Activated naive CD4-positive, alpha-beta T cell (primary cell): ENCODE data around the gene RTN4RL1.

Experiments used
- DNase-seq, 4 experiments: peaks; one replicate each; lab custom pipeline; 2025; lab: John Stamatoyannopoulos, UW

RTN4RL1 gene

DNA sequence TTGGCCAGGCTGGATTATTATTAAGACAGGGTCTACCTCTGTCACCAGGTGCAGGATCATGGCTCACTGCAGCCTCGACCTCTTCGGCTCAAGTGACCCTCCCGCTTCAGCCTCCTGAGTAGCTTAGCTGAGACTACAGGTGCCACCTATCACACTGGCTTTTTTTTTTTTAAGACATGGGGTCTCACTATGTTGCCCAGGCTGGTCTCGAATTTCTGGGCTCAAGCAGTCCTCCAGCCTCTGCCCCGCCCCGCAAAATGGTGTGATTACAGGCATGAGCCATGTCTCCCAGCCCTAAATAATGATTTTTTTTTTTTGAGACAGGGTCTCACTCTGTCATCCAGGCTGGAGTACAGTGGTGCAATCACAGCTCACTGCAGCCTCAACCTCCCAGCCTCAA lies 22.5 kb upstream of the RTN4RL1 start:
- no peak for DNase-seq

DNA sequence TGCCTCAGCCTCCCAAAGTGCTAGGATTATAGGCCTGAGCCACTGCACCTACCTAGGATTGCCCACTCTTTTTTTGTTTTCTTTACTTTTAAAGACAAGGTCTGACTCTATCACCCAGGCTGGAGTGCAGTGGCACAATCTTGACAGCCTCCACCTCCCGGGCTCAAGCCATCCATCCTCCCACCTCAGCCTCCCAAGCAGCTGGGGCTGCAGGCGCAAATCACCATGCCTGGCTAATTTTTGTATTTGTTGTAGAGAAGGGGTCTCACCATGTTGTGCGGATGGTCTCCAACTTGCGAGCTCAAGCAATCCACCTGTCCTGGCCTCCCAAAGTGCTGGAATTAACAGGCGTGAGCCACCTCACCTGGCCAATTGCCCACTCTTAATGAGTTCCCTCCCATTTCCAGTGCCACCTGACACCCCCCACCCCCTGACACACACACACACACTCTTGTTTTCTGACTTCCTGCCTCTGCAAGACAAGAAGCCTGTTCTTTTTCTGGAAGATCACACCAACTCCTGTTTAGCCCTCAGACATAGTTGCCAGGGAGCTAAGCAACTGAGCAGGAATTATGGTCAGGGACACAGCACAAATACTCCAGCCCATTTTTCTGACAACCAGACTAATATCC lies 19.2 kb upstream of the RTN4RL1 start:
- no peak for DNase-seq

DNA sequence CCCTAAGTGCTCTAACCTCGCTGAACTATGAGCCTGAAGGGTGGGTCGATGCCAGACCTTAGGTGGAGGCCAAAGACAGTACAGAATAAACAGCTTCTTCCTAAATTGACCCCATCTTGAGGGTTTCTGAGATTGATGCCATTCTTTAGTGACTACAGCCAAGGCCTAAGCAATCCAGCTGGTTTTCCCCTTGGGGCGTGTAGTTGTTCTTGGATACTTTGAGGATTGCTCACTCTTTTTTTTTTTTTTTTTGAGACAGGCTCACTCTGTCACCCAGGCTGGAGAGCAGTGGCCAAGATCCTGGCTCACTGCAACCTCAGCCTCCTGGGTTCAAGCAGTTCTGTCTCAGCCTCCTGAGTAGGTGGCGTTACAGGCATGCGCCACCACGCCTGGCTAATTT lies 18.7 kb upstream of the RTN4RL1 start:
- no peak for DNase-seq

DNA sequence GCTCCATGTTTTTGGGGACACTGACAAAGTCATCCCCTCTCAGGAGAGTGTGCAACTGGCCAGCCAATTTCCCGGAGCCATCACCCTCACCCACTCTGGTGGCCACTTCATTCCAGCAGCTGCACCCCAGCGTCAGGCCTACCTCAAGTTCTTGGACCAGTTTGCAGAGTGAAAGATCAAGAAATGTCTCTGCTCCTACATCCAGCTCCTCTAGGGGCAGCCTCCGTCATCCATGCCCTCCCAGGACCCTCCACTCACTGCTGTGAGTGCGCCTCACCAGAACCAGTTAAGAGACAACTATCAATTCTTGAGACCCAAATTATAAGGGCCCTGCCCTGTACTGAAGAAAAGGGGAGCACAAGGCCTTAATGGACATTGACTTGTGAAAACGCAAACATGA lies 17.8 kb upstream of the RTN4RL1 start:
- no peak for DNase-seq

DNA sequence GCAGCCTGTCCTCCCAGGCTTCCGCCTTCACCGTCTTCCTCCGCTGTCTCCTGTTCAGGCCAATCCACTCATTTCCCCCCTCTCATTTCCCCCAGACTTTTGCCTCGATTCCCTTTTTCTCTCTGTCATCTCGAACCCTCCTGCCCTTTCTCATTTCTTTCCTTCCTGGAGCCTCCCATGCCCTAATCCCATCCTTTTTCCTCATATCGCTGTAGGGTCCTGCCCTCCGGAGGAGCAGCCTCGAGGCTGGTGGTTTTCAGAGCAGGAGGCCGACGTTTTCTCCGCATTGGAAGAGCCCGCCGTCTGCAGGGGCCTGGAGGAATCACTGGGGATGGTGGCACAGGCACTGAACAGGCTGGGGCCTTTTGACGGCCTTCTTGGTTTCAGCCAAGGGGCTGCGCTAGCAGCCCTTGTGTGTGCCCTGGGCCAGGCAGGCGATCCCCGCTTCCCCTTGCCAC lies 17.3 kb upstream of the RTN4RL1 start:
- DNase-seq, result no peak

DNA sequence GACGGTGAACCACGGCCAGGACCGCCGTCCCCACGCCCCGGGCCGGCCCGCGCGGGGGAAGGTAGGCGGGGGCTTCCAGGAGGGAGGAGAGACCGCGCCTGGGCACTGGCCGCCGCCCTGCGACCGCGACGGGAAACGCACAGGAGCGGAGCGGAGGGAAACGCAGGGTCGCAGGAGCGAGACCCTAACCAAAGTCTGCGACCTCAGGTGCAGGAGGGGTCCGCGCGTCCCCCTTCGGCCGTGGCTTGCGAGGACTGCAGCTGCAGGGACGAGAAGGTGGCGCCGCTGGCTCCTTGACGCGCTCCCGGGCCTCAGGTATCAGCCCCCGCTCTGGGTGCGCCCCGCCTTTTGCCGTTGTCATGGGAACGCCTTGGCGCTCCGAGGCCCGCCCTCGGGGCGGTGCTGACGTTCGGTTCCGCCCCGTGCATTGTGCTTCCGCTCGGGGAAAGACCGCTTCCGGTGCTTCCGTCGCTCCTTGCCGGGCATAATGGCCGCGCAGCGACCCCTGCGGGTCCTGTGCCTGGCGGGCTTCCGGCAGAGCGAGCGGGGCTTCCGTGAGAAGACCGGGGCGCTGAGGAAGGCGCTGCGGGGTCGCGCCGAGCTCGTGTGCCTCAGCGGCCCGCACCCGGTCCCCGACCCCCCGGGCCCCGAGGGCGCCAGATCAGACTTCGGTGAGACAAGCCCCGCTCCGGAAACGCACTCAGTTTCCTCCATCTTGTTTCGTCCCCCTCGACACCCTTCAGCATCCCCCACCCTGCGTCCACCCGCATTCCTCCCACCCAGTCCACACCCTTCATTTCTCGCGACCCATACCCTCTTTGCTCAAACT lies 16.6 kb upstream of the RTN4RL1 start, which contains the start of gene OVCA2:
OVCA2 (plus strand) TSS at position 462 of the 829 bp plus-strand sequence; CDS start at position 488, 26 bp downstream.
- peak; percentile 92 to 97 (median 94) for DNase-seq

DNA sequence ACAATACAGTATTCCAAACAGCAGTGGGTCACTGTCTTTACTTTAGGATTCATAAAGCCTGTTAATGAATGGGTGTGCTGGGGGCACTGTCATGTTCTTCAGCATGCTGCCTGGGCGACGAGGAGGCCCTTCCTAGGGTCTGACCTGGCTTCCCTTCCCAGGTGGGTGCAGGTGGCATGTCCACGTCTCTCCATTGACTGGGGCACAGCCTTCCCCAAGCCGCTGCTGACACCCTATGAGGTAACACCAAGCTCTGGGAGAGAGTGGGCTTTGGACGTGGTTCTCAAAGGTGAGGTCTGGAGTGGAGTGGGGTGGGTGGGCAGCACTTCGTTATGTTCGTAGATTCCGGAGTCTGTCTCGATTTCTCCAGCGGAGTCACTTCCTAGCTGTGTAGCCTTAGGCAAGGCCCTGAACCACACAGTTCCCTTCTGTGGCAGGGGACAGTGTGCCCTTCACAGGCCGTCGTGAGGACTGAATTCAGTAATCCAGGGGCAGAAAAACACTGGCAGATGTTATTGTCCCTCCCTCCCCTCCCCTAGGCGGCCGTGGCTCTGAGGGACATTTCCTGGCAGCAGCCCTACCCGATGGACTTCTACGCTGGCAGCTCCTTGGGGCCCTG lies 15.9 kb upstream of the RTN4RL1 start:
- no peak for DNase-seq

DNA sequence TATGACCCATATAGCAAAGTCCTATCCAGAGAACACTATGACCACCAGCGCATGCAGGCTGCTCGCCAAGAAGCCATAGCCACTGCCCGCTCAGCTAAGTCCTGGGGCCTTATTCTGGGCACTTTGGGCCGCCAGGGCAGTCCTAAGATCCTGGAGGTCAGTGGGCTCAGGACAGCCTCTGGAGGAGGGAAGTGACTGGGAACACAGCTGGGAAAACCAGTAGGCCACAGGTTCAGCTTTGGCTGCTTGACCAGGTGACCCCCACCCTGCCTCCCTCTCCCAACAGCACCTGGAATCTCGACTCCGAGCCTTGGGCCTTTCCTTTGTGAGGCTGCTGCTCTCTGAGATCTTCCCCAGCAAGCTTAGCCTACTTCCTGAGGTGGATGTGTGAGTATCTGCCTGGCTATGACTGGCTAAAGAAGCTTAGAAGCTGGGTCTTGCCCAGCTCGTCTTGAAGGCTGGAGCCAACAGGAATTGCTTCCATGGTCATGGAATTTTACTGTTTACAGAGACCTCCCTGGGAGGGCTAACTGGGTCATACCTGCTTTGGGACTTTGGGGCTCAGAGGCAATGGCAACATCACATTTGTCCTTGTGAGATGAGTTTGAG lies 15.2 kb upstream of the RTN4RL1 start:
- DNase-seq, result no peak

DNA sequence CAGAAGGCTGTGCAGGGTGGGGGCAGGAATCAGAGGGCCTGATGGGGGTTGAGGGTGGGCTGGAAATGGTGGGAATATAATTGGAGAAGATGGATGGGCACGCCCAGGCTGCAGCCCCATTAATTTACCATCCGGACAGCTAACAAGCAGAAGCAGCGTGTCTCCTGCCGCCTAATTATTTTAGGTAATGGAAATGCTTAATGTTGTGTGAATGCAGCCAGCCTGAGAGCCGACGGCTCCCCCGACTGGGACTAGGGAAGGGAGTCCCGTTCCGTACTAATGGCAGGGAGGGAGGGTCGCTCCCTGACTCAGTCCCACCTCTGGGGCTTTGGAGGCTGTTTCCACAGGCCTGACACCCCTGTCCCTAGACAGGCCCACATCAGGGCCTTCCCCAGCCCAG lies 12.0 kb upstream of the RTN4RL1 start:
- DNase-seq, result no peak

DNA sequence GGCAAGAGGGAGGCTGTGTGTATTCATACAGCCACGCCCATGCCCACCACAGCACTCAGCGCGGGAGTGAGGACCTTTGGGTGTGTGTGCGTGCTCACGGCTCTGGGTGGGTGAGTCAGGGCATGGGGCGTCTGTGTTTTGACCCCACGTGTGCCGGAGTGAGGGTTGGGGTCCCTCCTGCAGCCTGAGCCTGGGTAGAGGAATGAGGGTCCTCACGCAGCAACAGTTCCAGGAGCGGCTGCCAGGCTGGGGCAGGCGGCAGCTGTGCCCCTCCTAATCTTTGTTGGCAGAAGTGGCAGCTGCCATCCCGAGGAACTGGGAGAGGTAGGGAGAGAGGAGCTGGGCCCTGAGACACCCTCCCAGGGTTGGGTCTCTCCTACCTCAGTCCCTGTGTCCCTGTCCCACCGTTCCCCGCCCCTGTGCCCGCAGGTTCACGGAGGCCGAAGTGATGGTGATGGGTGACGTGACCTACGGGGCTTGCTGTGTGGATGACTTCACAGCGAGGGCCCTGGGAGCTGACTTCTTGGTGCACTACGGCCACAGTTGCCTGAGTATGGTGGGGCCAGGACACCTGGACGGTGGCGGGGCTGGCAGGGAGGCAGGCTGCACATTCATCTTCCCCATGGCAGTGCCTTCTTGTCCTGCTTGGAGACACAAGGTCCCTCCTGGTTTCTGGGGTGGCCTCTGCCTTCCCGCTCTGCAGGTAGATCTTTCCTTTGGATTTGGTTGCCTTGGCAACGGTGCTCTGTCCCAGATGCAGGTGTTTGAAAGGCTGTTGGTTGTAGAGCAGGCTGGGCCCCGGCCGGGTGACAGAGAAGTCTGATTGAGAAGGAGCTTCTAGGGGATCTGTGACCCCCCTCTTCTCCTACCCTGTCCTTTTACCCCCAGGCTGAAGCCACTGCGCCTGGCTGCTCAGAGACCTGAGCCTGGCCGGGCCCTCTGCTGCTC lies 10.7 kb upstream of the RTN4RL1 start:
- no peak for DNase-seq

DNA sequence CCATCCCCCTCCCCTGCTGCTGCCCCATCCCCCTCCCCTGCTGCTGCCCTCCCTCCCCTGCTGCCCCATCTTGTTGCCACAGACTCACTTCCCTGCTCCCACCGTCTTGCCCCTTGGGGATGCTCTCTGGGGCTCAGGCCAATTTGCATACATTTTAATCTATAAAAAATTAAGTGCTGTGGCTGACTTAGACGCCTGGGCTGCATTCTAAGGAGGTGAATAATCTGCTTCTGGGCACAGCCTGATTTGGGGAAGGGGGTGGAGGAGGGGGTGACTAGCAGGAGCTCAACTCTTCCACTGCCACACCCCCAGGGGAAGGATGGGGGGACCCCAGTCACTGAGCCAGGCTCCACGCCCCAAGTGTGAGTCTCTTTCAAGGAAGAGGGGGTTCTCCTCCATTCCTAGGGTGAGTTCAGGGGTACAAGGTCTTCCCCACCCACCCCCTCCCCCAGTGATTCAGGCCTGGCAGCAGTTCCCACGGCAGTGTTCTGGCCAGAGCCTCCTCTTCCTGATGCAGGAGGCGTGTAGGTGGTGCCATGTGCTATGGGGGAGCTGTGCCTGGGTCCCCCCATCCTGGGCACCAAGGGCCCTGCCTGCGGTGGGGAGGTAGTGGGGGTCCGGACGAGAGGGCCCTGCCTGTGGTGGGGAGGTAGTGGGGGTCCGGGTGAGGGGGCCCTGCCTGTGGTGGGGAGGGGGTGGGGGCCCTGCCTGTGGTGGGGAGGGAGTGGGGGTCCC lies 9.8 kb upstream of the RTN4RL1 start:
- no peak for DNase-seq

DNA sequence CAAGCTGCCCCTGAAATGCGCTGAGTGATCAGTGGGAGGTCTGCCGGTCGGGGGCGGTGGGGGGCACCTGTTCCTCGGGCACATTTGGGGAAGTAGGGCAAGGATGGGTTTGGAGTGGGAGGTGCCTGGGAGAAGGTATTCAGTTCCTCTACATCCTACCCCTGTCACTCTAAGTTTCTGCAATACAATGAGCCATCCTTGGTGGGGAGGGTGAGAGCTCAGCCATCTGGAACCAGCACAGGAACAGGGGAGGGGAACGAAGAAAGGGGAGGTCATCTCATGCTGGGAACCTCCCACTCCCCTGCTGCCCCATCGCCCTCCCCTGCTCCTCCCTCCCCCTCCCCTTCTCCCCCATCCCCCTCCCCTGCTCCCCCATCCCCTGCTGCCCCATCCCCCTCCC lies 9.0 kb upstream of the RTN4RL1 start:
- no peak for DNase-seq

DNA sequence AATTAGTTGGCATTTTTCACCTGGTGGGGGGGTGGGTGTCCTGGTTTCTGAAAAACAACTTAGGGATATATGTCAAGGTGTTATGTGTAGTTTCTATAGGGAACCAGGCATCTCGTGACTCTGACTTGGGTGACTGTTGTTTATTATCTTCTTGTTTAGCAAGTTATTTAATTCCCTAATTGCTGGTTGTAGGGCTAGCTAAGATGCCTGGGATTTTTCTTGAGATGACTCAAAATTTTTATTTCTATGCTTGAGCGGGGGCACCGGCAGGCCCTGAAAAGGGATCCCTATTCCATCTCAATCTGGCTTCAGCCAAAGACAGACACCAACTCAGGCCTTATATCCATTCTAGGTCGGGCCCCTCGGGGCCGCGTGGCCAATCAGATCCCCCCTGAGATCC lies 8.0 kb upstream of the RTN4RL1 start:
- no peak for DNase-seq

DNA sequence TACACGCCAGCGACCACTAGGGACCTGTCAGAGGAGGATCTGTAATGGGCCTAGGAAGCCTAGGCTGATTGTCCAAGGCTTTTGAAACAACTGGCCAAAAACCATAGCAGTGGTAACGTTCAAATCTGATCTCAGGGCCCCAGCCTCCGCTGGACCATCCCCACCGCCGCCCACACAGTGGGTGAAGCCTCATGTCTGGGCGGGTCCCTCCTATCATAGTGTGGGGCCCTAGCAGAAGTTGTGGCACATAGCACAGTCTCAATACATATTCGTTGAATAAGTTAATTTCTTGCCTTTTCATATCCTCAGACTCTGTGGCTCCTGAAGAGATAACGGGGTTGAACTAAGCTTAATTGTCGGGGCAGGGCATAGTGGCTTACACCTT lies 5.6 kb upstream of the RTN4RL1 start:
- no peak for DNase-seq

DNA sequence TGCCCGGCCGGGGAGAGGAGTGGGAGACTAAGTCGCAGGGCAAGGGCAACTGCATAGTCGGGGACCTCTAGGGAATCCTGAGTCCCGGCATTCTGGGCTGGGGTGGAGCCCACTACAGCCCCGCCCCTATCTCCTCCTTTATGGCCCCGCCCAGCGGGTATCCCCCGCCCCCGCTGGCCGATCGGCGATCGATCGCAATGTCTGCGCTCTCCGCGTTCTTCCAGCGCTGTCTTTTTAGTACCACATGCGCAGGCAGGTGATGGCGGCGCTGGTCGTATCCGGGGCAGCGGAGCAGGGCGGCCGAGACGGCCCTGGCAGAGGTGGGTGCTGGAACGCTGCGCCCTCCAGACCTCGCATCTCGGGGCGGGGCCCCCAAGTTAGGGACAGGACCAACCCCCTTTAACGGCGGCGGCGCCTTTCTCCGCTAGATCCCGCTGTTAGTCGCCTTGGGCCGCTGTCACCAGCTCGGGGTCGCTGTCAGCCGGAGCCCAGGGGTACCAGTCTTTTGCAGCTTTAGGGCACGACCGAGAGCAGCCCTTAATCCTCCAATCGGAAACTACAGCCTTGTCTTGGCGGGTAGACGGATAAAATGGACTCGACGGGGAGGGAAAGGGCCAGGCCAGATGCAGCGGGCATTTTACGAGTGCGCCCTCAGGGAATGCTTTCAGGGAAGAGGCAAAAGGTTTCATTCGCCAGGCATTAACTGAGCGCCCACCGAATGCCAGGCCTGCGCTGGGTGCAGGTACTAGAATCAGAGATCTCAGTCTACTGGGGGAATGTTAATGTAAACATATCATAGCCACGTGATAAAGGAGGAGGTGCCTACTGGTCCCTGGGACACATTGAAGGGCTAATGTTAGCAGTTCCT lies 5.0 kb upstream of the RTN4RL1 start, which contains the start of gene DPH1:
DPH1 (plus strand) TSS at position 243 of the 868 bp plus-strand sequence; CDS start at position 260, 17 bp downstream.
- peak; percentile 66 to 82 (median 72) for DNase-seq

DNA sequence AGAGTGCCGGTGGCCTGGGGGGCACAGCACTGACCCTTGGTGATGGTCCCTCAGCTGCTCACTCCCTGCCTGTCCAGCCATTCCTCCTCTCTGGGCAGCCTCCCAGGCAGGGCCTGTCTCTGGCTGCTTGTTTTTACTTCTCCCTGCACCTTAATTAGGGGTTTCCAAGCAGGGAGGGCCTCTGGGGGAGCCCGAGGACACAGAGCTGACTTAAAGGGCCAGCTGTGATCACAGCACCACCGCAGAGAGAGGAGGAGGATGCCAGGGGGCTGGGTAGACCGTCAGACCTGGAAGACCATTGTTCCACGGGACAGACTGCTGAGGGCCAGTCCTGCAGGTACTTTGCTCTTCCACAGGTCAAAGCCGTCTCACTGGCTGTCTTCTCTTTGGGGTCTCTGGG lies 3.6 kb upstream of the RTN4RL1 start:
- DNase-seq, result no peak

DNA sequence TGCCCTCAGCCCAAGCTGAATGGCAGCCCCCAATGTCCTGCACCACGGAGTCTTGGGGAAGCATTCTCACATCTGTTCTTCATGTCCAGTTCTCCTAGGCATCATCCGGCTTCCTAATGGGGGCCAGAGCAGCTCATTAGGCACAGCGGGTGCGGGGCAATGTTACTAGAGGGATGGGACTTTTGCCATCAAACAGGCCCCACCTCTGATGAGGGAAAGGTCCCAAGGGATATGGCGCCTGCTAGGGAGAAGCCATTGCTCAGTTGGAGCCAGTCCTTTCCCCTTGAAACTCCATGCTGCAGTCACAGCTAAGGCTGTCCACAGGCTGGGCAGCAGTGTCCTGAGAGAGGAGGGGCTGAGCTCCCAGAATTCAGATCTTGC lies 3.1 kb upstream of the RTN4RL1 start:
- DNase-seq, result no peak

DNA sequence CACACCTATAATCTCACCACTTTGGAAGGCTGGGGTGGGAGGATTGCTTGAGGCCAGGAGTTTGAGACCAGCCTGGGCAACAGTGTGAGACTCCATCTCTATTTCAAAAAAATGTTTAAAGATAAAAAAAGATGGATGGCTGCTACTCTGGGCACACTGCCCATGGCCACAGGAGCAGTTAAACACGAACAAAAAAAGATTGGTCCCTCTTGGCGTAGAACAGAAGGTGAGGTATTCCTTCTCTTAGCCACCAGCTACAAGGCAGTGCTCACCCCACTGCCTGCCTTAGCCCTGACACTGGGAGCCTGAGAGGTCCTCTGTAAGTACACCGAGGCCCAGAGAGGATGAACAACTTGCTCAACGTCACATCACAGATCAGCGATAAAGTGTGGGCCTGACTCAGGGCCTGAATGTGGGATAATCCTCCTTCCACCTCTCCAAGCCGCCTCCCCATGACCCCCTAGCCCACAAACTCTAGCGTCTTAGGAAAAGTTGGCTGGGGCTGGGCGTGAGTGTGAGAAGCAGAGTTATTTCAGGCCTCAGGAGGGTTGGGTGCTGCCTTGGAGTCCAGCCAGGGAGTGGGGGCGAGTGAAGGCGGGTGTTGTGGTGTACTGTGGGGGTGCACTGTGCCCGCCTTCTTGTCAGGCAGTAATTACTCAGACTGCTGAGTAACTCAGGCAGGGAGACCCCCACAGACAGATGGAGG lies 2.5 kb upstream of the RTN4RL1 start:
- no peak for DNase-seq
